HEK293 (cell line): ENCODE measurements around the gene XIRP2.

Source experiments
- CTCF ChIA-PET: fragments of 350-600 bp; formaldehyde crosslinking; extraction: SDS; loops from one replicate; lab custom pipeline; 2021; ENCODE audit warnings: antibody characterized with exemption; lab: Yijun Ruan, JAX
- POLR2A ChIA-PET: fragments of 300-600 bp; formaldehyde crosslinking; extraction: SDS; loops from one replicate; lab custom pipeline; 2020; ENCODE audit warnings: antibody characterized with exemption, inconsistent platforms; lab: Yijun Ruan, JAX
- H3K27ac ChIP-seq: fragments of 200-500 bp; sonication (Bioruptor generic); 2 replicates; pipeline ENCODE4 v1.5.1; 2014; ENCODE audit warnings: low read depth, low read length, control low read depth, inconsistent platforms; ENCODE audit errors: extremely low read depth
- H3K36me3 ChIP-seq, 2 experiments: fragments of 200-500 bp in 1 of 2; sonication (Bioruptor generic) in 1 of 2; 1 replicate in 1 of 2; 2 replicates in 1 of 2; pipeline ENCODE4 v1.5.1; 2014 to 2017; ENCODE audit warnings: inconsistent platforms in 2 of 2, low read length in 2 of 2; ENCODE audit not compliant: control insufficient read depth in 2 of 2, insufficient read depth in 1 of 2
- H3K4me1 ChIP-seq: fragments of 200-500 bp; sonication (Bioruptor generic); 2 replicates; pipeline ENCODE4 v1.5.1; 2014; ENCODE audit warnings: mild to moderate bottlenecking, low read length, inconsistent platforms; ENCODE audit not compliant: control insufficient read depth, insufficient read depth
- H3K4me3 ChIP-seq: 2 replicates; pipeline ENCODE4 v1.5.1; 2011; ENCODE audit warnings: low read depth, mild to moderate bottlenecking, control low read depth, low read length, moderate library complexity
- H3K9me3 ChIP-seq: fragments of 200-500 bp; sonication (Bioruptor generic); 2 replicates; pipeline ENCODE4 v1.5.1; 2014; ENCODE audit warnings: low read depth, low read length, inconsistent platforms; ENCODE audit not compliant: control insufficient read depth, insufficient read depth
- KLF7 ChIP-seq: fragments of 450-650 bp; formaldehyde crosslinking; IDR thresholded peaks from 2 replicates; pipeline ENCODE4 v1.5.1; 2016; ENCODE audit warnings: missing biosample characterization, missing genetic modification characterization, borderline replicate concordance
- KLF8 ChIP-seq: fragments of 450-650 bp; formaldehyde crosslinking; IDR thresholded peaks from 2 replicates; pipeline ENCODE4 v1.5.1; 2016; ENCODE audit warnings: missing biosample characterization, missing genetic modification characterization
- MEIS1 ChIP-seq: sonication (generic); formaldehyde crosslinking; IDR thresholded peaks from 2 replicates; pipeline ENCODE4 v1.8.1; 2022; ENCODE audit warnings: missing genetic modification reagents, mild to moderate bottlenecking, borderline replicate concordance
- OSR2 ChIP-seq: fragments of 450-650 bp; formaldehyde crosslinking; IDR thresholded peaks from 2 replicates; pipeline ENCODE4 v1.5.1; 2016; ENCODE audit warnings: missing biosample characterization, missing genetic modification characterization
- SALL2 ChIP-seq: fragments of 450-650 bp; formaldehyde crosslinking; IDR thresholded peaks from 2 replicates; pipeline ENCODE4 v1.5.0; 2017; ENCODE audit warnings: missing biosample characterization, mild to moderate bottlenecking, missing genetic modification characterization, borderline replicate concordance
- SCRT1 ChIP-seq: fragments of 450-650 bp; formaldehyde crosslinking; IDR thresholded peaks from 2 replicates; pipeline ENCODE4 v1.5.1; 2016; ENCODE audit warnings: missing biosample characterization, missing genetic modification characterization, borderline replicate concordance
- YY2 ChIP-seq: fragments of 450-650 bp; formaldehyde crosslinking; IDR thresholded peaks from 2 replicates; pipeline ENCODE4 v1.5.1; 2016; ENCODE audit warnings: missing biosample characterization, missing genetic modification characterization
- ZBTB44 ChIP-seq: fragments of 450-650 bp; IDR thresholded peaks from 2 replicates; pipeline ENCODE4 v1.5.1; 2018; ENCODE audit warnings: missing biosample characterization, mild to moderate bottlenecking, missing genetic modification characterization
- ZNF302 ChIP-seq: fragments of 450-650 bp; formaldehyde crosslinking; IDR thresholded peaks from 2 replicates; pipeline ENCODE4 v1.5.1; 2016; ENCODE audit warnings: missing biosample characterization, missing genetic modification characterization, low read depth
- ZNF623 ChIP-seq: fragments of 450-650 bp; formaldehyde crosslinking; IDR thresholded peaks from 2 replicates; pipeline ENCODE4 v1.5.1; 2016; ENCODE audit warnings: missing biosample characterization, missing genetic modification characterization
- ZNF654 ChIP-seq: fragments of 450-650 bp; formaldehyde crosslinking; IDR thresholded peaks from 2 replicates; pipeline ENCODE4 v1.5.1; 2016; ENCODE audit warnings: low read depth, missing biosample characterization, missing genetic modification characterization
- ZNF76 ChIP-seq: fragments of 450-650 bp; formaldehyde crosslinking; IDR thresholded peaks from 2 replicates; pipeline ENCODE4; 2016; ENCODE audit warnings: low read depth, missing biosample characterization, missing genetic modification characterization, borderline replicate concordance
- ZNF785 ChIP-seq: fragments of 450-650 bp; formaldehyde crosslinking; IDR thresholded peaks from 2 replicates; pipeline ENCODE4 v1.5.1; 2016; ENCODE audit warnings: missing biosample characterization, missing genetic modification characterization
- ZSCAN30 ChIP-seq: fragments of 450-650 bp; IDR thresholded peaks from 2 replicates; pipeline ENCODE4 v1.5.1; 2018; ENCODE audit warnings: missing biosample characterization, mild to moderate bottlenecking, missing genetic modification characterization, moderate library complexity
- TF ChIP-seq, protein P1 (sequence below): fragments of 450-650 bp; IDR thresholded peaks from 2 replicates; pipeline ENCODE4 v1.5.1; 2018; ENCODE audit warnings: missing biosample characterization, missing genetic modification characterization

Gene XIRP2

DNA sequence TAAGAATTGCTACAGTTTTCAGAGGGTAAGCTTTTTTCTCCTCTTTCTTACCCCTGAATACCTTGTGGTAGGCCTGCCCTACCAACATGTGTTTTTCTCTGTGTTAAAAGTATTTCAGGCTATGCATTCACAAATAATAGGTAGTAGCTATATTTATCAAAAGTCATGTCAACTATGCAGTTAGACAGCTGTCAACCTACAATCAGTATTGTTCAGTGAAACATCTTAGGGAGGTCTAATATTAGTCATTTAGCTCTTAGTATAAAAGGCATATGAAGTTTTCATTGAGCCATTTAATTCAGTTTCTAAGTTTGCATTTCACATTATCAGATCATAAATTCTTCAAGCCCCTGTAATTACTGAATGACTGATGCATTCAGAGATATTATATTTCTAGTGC, 36.7 kb downstream of the XIRP2 start:
- TF ChIP-seq KLF7 (tag by site-specific recombination) = no peak
- TF ChIP-seq ZNF76 (tag by site-specific recombination) = no peak
- Histone ChIP-seq H3K36me3 (no peaks in the 10 kb centered on the region), H3K4me3 (no peak overlapping the region), H3K9me3 (no peaks in the 10 kb centered on the region), H3K4me1 (no peaks in the 10 kb centered on the region), H3K27ac (no peak overlapping the region)
- ChIA-PET POLR2A (no interaction called here), CTCF (no interaction called here)

DNA sequence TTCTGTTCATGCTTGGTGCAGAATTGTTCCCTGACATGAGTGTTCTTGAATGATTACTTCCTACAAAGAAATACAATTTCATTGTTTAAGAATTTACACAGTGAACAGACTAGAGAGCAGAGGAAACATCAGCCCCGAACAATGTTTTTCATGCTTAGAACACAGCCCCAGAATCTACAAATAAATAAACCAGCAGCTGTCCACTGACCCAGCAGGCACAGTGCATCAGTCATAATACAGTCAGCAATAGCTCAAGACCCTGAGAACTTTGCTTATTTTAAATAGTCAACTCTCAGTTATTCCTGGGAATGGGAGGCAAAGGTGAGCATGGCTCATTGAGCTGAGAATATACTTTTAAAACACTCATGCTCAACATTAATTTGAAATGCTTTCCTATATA, 38.4 kb downstream of the XIRP2 start:
- TF ChIP-seq SCRT1 (tag by site-specific recombination) = no peak
- no peak for TF ChIP-seq ZNF623 (tag by site-specific recombination)
- no peak for TF ChIP-seq ZSCAN30 (tag by site-specific recombination)
- TF ChIP-seq ZNF302 (tag by site-specific recombination) = no peak
- no peak for TF ChIP-seq OSR2
- TF ChIP-seq MEIS1 = no peak
- no peak for TF ChIP-seq KLF8
- Histone ChIP-seq H3K36me3 (no peaks in the 10 kb centered on the region), H3K4me3 (no peak overlapping the region), H3K27ac (no peak overlapping the region), H3K4me1 (no peaks in the 10 kb centered on the region), H3K9me3 (no peaks in the 10 kb centered on the region)
- CTCF ChIA-PET = no interaction called here
- POLR2A ChIA-PET = no interaction called here

GRCh38 chr2:166932032-166932431, 43.8 kb downstream of the XIRP2 start:
- Histone ChIP-seq H3K36me3 (no peaks in the 10 kb centered on the region), H3K4me1 (no peaks in the 10 kb centered on the region), H3K4me3 (no peak overlapping the region), H3K9me3 (no peaks in the 10 kb centered on the region)
- ChIA-PET POLR2A (no interaction called here), CTCF (no interaction called here)
- TF ChIP-seq YY2 (tag by site-specific recombination) = no peak
- TF ChIP-seq SALL2 = no peak
- TF ChIP-seq ZNF785 (tag by site-specific recombination) = no peak
- no peak for TF ChIP-seq ZNF654 (tag by site-specific recombination)
- TF ChIP-seq, all 188 proteins: peak for 0
- no peak overlapping the region for H3K27ac ChIP-seq

DNA sequence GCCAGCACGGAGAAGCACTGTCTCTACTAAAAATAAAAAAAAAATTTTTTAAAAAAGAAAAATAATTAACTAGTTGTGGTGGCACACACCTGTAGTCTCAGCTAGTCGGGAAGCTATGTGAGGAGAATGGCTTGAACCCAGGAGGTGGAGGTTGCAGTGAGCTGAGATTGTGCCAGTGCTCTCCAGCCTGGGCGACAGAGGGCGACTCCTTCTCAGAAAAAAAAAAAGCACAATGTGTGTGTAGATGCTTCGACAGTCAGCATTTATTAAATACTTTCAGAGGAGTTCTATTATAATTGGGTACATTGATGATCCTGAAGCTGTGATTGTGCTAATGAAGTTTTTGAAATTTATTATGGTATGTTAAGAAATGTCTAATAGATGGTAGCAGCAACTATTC, 46.5 kb downstream of the XIRP2 start:
- H3K9me3 ChIP-seq = no peaks in the 10 kb centered on the region
- no peak for TF ChIP-seq ZBTB44
- TF ChIP-seq, protein P1, sequence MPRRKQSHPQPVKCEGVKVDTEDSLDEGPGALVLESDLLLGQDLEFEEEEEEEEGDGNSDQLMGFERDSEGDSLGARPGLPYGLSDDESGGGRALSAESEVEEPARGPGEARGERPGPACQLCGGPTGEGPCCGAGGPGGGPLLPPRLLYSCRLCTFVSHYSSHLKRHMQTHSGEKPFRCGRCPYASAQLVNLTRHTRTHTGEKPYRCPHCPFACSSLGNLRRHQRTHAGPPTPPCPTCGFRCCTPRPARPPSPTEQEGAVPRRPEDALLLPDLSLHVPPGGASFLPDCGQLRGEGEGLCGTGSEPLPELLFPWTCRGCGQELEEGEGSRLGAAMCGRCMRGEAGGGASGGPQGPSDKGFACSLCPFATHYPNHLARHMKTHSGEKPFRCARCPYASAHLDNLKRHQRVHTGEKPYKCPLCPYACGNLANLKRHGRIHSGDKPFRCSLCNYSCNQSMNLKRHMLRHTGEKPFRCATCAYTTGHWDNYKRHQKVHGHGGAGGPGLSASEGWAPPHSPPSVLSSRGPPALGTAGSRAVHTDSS (tag by site-specific recombination) = no peak
- TF ChIP-seq, all 188 proteins: peak for 0
- ChIA-PET CTCF (interaction anchor here (0.6 to 1.0 kb wide), 3 partner anchors 34 to 206 kb away, joined by 3 to 4 read pairs (median 3); no protein-coding TSS in a partner anchor), POLR2A (no interaction called here)
- H3K36me3 ChIP-seq = no peaks in the 10 kb centered on the region
- no peak overlapping the region for H3K4me3 ChIP-seq
- H3K27ac ChIP-seq = no peak overlapping the region
- H3K4me1 ChIP-seq = no peaks in the 10 kb centered on the region
